ENCODE results near the gene ZFAND2A.

DNA sequence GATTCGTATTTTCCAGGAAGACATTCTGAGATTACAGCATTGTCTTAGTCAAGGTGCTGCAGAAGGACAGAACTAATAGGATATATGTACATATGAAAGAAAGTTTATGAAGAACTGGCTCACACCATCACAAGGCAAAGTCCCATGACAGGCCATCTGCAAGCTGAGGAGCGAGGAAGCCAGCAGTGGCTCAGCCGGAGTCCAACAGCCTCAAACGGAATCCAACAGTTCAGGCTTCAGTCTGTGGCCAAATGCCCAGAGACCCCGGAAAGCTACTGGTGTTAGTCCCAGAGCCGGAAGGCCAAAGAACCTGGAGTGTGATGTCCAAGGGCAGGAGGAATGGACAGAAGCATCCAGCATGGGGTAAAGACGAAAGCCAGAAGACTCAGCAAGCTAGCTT lies 4.4 kb upstream of the ZFAND2A start:
- TF ChIP-seq, protein P1, sequence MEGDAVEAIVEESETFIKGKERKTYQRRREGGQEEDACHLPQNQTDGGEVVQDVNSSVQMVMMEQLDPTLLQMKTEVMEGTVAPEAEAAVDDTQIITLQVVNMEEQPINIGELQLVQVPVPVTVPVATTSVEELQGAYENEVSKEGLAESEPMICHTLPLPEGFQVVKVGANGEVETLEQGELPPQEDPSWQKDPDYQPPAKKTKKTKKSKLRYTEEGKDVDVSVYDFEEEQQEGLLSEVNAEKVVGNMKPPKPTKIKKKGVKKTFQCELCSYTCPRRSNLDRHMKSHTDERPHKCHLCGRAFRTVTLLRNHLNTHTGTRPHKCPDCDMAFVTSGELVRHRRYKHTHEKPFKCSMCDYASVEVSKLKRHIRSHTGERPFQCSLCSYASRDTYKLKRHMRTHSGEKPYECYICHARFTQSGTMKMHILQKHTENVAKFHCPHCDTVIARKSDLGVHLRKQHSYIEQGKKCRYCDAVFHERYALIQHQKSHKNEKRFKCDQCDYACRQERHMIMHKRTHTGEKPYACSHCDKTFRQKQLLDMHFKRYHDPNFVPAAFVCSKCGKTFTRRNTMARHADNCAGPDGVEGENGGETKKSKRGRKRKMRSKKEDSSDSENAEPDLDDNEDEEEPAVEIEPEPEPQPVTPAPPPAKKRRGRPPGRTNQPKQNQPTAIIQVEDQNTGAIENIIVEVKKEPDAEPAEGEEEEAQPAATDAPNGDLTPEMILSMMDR (conservative IDR thresholded peaks at IDR 0.05): no peak
- no peak for TF ChIP-seq EZH2 (IDR thresholded peaks at IDR 0.05; ENCODE audit: low read depth)

Data from PC-9 (cell line).